T-cell (primary cell): ENCODE measurements around the gene CD34. TPM values are rescaled to one million over a fixed set of nuclear protein-coding genes. Genes with fewer than 3 reads are reported as not detected.

Experiments
- ATAC-seq, 4 experiments: fragments of 200-7000 bp in 3 of 4; fragments of 150-1000 bp in 1 of 4; cut with Tn5 transposase; replicated peaks in 1 of 4; 1 replicate in 3 of 4; 2 replicates in 1 of 4; pipeline ENCODE4 v1.10.0; 2021; ENCODE audit warnings: moderate library complexity in 3 of 4, mild to moderate bottlenecking in 2 of 4, moderate number of reproducible peaks in 1 of 4
- CTCF ChIA-PET, 2 donors: fragments of 300-600 bp; sonication (Branson Sonifier 250); formaldehyde crosslinking; loops; one replicate each; lab custom pipeline; 2022; ENCODE audit warnings: antibody characterized with exemption in 2 of 2; lab: Charles Lee
- POLR2A ChIA-PET, 2 donors: fragments of 300-600 bp; sonication (Branson Sonifier 250); formaldehyde crosslinking; loops; one replicate each; lab custom pipeline; 2022; ENCODE audit warnings: antibody characterized with exemption in 2 of 2; lab: Charles Lee
- DNase-seq, 35 experiments: peaks; one replicate each; pipeline versions ENCODE4 v3.0.0 to v3.0.0-alpha.2; 2013 to 2023
- H3K27ac ChIP-seq: one replicate; pipeline ENCODE4 v1.5.1; 2013; ENCODE audit warnings: low read length
- H3K27me3 ChIP-seq, 2 experiments: replicated peaks in 1 of 2; 1 replicate in 1 of 2; 2 replicates in 1 of 2; pipeline versions ENCODE4 v1.6.1 to v1.7.0; 2013; ENCODE audit warnings: low read length in 1 of 2, mixed read lengths in 1 of 2; ENCODE audit not compliant: control insufficient read depth in 2 of 2, insufficient read depth in 2 of 2; ENCODE audit errors: extremely low read depth in 1 of 2
- H3K36me3 ChIP-seq, 2 donors: 1 replicate in 1 of 2; 2 replicates in 1 of 2; pipeline versions ENCODE4 v1.6.1 to v1.7.0; 2013; ENCODE audit warnings: low read length in 1 of 2; ENCODE audit not compliant: control insufficient read depth in 2 of 2, insufficient read depth in 1 of 2; ENCODE audit errors: extremely low read depth in 1 of 2
- H3K4me1 ChIP-seq, 2 experiments: 1 replicate in 1 of 2; 2 replicates in 1 of 2; pipeline versions ENCODE4 v1.6.1 to v1.7.0; 2013; ENCODE audit warnings: low read length in 2 of 2, mixed read lengths in 1 of 2; ENCODE audit not compliant: insufficient read depth in 2 of 2, control insufficient read depth in 1 of 2; ENCODE audit errors: extremely low read depth in 1 of 2
- H3K4me3 ChIP-seq, 2 donors: 1 replicate in 1 of 2; 2 replicates in 1 of 2; pipeline versions ENCODE4 v1.5.1 to v1.7.0; 2013; ENCODE audit warnings: mild to moderate bottlenecking in 2 of 2, low read length in 1 of 2, moderate library complexity in 1 of 2; ENCODE audit not compliant: control insufficient read depth in 1 of 2; ENCODE audit errors: extremely low read depth in 1 of 2
- H3K9me3 ChIP-seq: 2 replicates; pipeline ENCODE4 v1.7.0; 2013
- H3K27ac Mint-ChIP-seq, 2 donors: one replicate each; pipeline ENCODE4 v1.8.0; 2020 to 2021; ENCODE audit warnings: mild to moderate bottlenecking in 2 of 2, mixed read lengths in 2 of 2
- H3K27me3 Mint-ChIP-seq, 2 donors: one replicate each; pipeline ENCODE4 v1.8.0; 2021 to 2022; ENCODE audit warnings: mixed read lengths in 2 of 2
- H3K36me3 Mint-ChIP-seq: one replicate; pipeline ENCODE4 v1.8.0; 2021; ENCODE audit warnings: mixed read lengths
- H3K4me1 Mint-ChIP-seq, 3 donors: one replicate each; pipeline ENCODE4 v1.8.0; 2020 to 2022; ENCODE audit warnings: mixed read lengths in 3 of 3, mild to moderate bottlenecking in 1 of 3
- H3K4me3 Mint-ChIP-seq, 3 donors: one replicate each; pipeline ENCODE4 v1.8.0; 2020 to 2022; ENCODE audit warnings: mild to moderate bottlenecking in 3 of 3, mixed read lengths in 3 of 3, moderate library complexity in 3 of 3
- H3K9me3 Mint-ChIP-seq, 3 donors: one replicate each; pipeline ENCODE4 v1.8.0; 2020 to 2022; ENCODE audit warnings: mixed read lengths in 3 of 3
- WGBS: methylation state at CpG from one replicate; pipeline ENCODE4 v1.1.5; 2013; ENCODE audit warnings: missing lambda C conversion rate; ENCODE audit not compliant: insufficient coverage; 5-methylcytosine and 5-hydroxymethylcytosine counted together
- total RNA-seq, 35 experiments: library from RNA in 6 of 35; stranded (reverse) in 6 of 35; fragments of 120-200 nt in 1 of 35; gene quantifications; one replicate each; pipeline versions ENCODE4 v1.2.1 to v1.2.4 and lab custom pipeline; 2013 to 2026

CD34 gene
- total RNA-seq, 5 donors from 2014 or later (not counting 1 experiment from before 2014, with no cell fraction given), result 0.57 to 1.6 (median 0.83) TPM

- DNase-seq (no peak), ATAC-seq (no peak)
- POLR2A ChIA-PET, result no interaction called here
- no peaks in the 10 kb centered on the region for H3K36me3 Mint-ChIP-seq
- no peak overlapping the region for H3K4me3 ChIP-seq
- no peaks in the 10 kb centered on the region for H3K9me3 ChIP-seq
- no peak overlapping the region for H3K27ac ChIP-seq
- H3K4me3 Mint-ChIP-seq, result no peak overlapping the region
- H3K9me3 Mint-ChIP-seq, result no peaks in the 10 kb centered on the region
- peaks cover 0 to 11% of the 10 kb centered on the region in 2 experiments for H3K4me1 ChIP-seq
- peaks cover 50 to 57% of the 10 kb centered on the region in 2 donors for H3K27me3 Mint-ChIP-seq
- WGBS, result 87% methylated on average over 3 of the region's 4 CpGs
- no peak overlapping the region for H3K27ac Mint-ChIP-seq
- CTCF ChIA-PET, result interaction anchor here in 1 of 2 donors (1.0 kb wide), 1 partner anchor 129 kb away, joined by 3 read pairs; no protein-coding TSS in a partner anchor
- peaks cover 0 to 7% (median 6%) of the 10 kb centered on the region in 3 donors for H3K4me1 Mint-ChIP-seq
- peaks cover 3 to 34% of the 10 kb centered on the region in 2 experiments for H3K27me3 ChIP-seq
- H3K36me3 ChIP-seq, result no peaks in the 10 kb centered on the region
Observed at GRCh38 chr1:207956986-207957385, 46.1 kb upstream of the CD34 start.

- POLR2A ChIA-PET, result no interaction called here
- peaks cover 0 to 6% of the 10 kb centered on the region in 2 experiments for H3K4me1 ChIP-seq
- WGBS, result no CpG with 5 or more reads among the region's 1 CpG
- Mint-ChIP-seq H3K4me3 (no peak overlapping the region), H3K27ac (no peak overlapping the region), H3K27me3 (peaks cover 39% of the 10 kb centered on the region in 2 donors), H3K36me3 (no peaks in the 10 kb centered on the region), H3K4me1 (peaks cover 0 to 4% (median 0%) of the 10 kb centered on the region in 3 donors), H3K9me3 (no peaks in the 10 kb centered on the region)
- no peak overlapping the region for H3K4me3 ChIP-seq
- no peaks in the 10 kb centered on the region for H3K9me3 ChIP-seq
- no peak overlapping the region for H3K27ac ChIP-seq
- H3K36me3 ChIP-seq, result no peaks in the 10 kb centered on the region
- H3K27me3 ChIP-seq, result peaks cover 3 to 16% of the 10 kb centered on the region in 2 experiments
- DNase-seq (no peak), ATAC-seq (no peak)
- CTCF ChIA-PET, result interaction anchor here in 1 of 2 donors (0.6 kb wide), 2 partner anchors 17 to 57 kb away, joined by 3 to 6 read pairs; no protein-coding TSS in a partner anchor
Observed at GRCh38 chr1:207954104-207954503, 43.2 kb upstream of the CD34 start.

- Histone ChIP-seq H3K27ac (no peak overlapping the region), H3K9me3 (no peaks in the 10 kb centered on the region), H3K4me3 (no peak overlapping the region), H3K4me1 (no peaks in the 10 kb centered on the region), H3K27me3 (peaks cover 0 to 8% of the 10 kb centered on the region in 2 experiments), H3K36me3 (no peaks in the 10 kb centered on the region)
- ChIA-PET POLR2A (no interaction called here), CTCF (interaction anchor here (0.8 to 1.7 kb wide), 3 partner anchors 9 to 12 kb away, joined by 3 to 9 read pairs (median 7); no protein-coding TSS in a partner anchor)
- DNase-seq (no peak), ATAC-seq (no peak)
- H3K9me3 Mint-ChIP-seq, result no peaks in the 10 kb centered on the region
- no CpG with 5 or more reads among the region's 4 CpGs for WGBS
- no peaks in the 10 kb centered on the region for H3K36me3 Mint-ChIP-seq
- no peak overlapping the region for H3K27ac Mint-ChIP-seq
- peaks cover 31 to 33% of the 10 kb centered on the region in 2 donors for H3K27me3 Mint-ChIP-seq
- H3K4me3 Mint-ChIP-seq, result no peak overlapping the region
- no peaks in the 10 kb centered on the region for H3K4me1 Mint-ChIP-seq
Observed at GRCh38 chr1:207952617-207953542, 42.0 kb upstream of the CD34 start.

- no peak overlapping the region for H3K27ac Mint-ChIP-seq
- peaks cover 21 to 23% of the 10 kb centered on the region in 2 donors for H3K27me3 Mint-ChIP-seq
- WGBS, result 88% methylated on average over 1 of the region's 3 CpGs
- DNase-seq (no peak), ATAC-seq (no peak)
- H3K4me1 Mint-ChIP-seq, result no peaks in the 10 kb centered on the region
- Histone ChIP-seq H3K27me3 (peaks cover 0 to 13% of the 10 kb centered on the region in 2 experiments), H3K4me3 (no peak overlapping the region), H3K27ac (no peak overlapping the region), H3K4me1 (no peaks in the 10 kb centered on the region), H3K36me3 (no peaks in the 10 kb centered on the region), H3K9me3 (no peaks in the 10 kb centered on the region)
- POLR2A ChIA-PET, result no interaction called here
- no peaks in the 10 kb centered on the region for H3K36me3 Mint-ChIP-seq
- no peak overlapping the region for H3K4me3 Mint-ChIP-seq
- H3K9me3 Mint-ChIP-seq, result no peaks in the 10 kb centered on the region
- CTCF ChIA-PET, result interaction anchor here (0.6 to 1.7 kb wide), 3 partner anchors 11 to 13 kb away, joined by 3 to 9 read pairs (median 8); no protein-coding TSS in a partner anchor
Observed at GRCh38 chr1:207951652-207952051, 40.7 kb upstream of the CD34 start.

- Mint-ChIP-seq H3K4me3 (no peak overlapping the region), H3K36me3 (no peaks in the 10 kb centered on the region), H3K27me3 (peaks cover 20% of the 10 kb centered on the region in 2 donors), H3K4me1 (no peaks in the 10 kb centered on the region), H3K27ac (no peak overlapping the region), H3K9me3 (no peaks in the 10 kb centered on the region)
- Histone ChIP-seq H3K27ac (no peak overlapping the region), H3K27me3 (peaks cover 0 to 9% of the 10 kb centered on the region in 2 experiments), H3K9me3 (no peaks in the 10 kb centered on the region), H3K36me3 (no peaks in the 10 kb centered on the region), H3K4me3 (no peak overlapping the region), H3K4me1 (no peaks in the 10 kb centered on the region)
- ChIA-PET CTCF (no interaction called here), POLR2A (no interaction called here)
- ATAC-seq, result no peak
- no peak for DNase-seq
- no CpG with 5 or more reads among the region's 2 CpGs for WGBS
Observed at GRCh38 chr1:207950750-207951149, 39.8 kb upstream of the CD34 start.

- H3K27ac Mint-ChIP-seq, result no peak overlapping the region
- WGBS, result 93% methylated on average over 3 of the region's 3 CpGs
- no peaks in the 10 kb centered on the region for H3K9me3 ChIP-seq
- ChIA-PET CTCF (no interaction called here), POLR2A (no interaction called here)
- H3K4me1 ChIP-seq, result no peaks in the 10 kb centered on the region
- no peaks in the 10 kb centered on the region for H3K4me1 Mint-ChIP-seq
- no peaks in the 10 kb centered on the region for H3K9me3 Mint-ChIP-seq
- peaks cover 0 to 7% of the 10 kb centered on the region in 2 experiments for H3K27me3 ChIP-seq
- no peak overlapping the region for H3K4me3 Mint-ChIP-seq
- H3K27me3 Mint-ChIP-seq, result peaks cover 12% of the 10 kb centered on the region in 2 donors
- no peak overlapping the region for H3K4me3 ChIP-seq
- no peak for DNase-seq
- no peaks in the 10 kb centered on the region for H3K36me3 ChIP-seq
- ATAC-seq, result no peak
- no peaks in the 10 kb centered on the region for H3K36me3 Mint-ChIP-seq
- no peak overlapping the region for H3K27ac ChIP-seq
Observed at GRCh38 chr1:207949571-207950195, 38.8 kb upstream of the CD34 start.
